ENCODE measurements around the gene SUFU.
A peak's percentile ranks its signal among the peaks of the same experiment; 100 is the strongest.

The SUFU gene

GRCh38 chr10:102669206-102670064 lies 165.7 kb downstream of the SUFU start:
- TF ChIP-seq POLR2A (IDR thresholded peaks at IDR 0.05; ENCODE audit: low read depth, low read length) (no peak), TAF1 (IDR thresholded peaks at IDR 0.05; ENCODE audit: borderline replicate concordance, low read depth, low read length) (no peak), POLR2AphosphoS5 (IDR thresholded peaks at IDR 0.05; ENCODE audit: low read depth, low read length) (no peak)
- FAIRE-seq (no peak), DNase-seq (ENCODE audit: insufficient read length) (no peak)

GRCh38 chr10:102670065-102670670 lies 166.4 kb downstream of the SUFU start:
- DNase-seq (ENCODE audit: insufficient read length) = no peak
- no peak for TF ChIP-seq TAF1 (IDR thresholded peaks at IDR 0.05; ENCODE audit: borderline replicate concordance, low read depth, low read length)
- no peak for TF ChIP-seq POLR2AphosphoS5 (IDR thresholded peaks at IDR 0.05; ENCODE audit: low read depth, low read length)
- TF ChIP-seq POLR2A (IDR thresholded peaks at IDR 0.05; ENCODE audit: low read depth, low read length) = no peak
- FAIRE-seq = no peak

DNA sequence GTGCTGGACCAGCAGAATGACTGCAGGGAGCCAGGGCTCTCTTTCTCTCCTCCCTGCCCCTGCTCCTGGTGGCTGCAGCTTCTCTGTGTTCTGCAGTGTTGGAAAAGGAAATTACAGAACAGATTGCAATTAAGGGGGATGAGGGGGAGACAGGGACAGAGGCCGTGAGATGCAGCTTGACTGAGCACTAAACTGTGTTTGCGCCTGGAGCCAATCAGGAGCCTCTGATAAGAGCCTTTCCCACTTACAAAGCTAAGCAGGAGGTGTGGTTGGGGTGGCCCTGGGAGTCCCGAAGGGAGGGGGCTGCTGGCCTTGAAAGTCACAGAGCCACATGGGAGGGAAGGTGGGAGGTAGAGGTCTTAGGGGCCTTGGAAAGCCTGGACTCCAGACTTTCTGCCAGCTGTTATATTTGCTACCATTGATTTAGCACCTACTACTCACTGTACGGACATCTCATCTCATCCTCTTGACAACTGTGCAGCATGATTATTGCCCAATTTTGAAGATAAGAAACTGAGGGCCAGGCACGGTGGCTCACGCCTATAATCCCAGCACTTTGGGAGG lies 167.2 kb downstream of the SUFU start:
- DNase-seq (ENCODE audit: insufficient read length) = no peak
- TF ChIP-seq POLR2AphosphoS5 (IDR thresholded peaks at IDR 0.05; ENCODE audit: low read depth, low read length) (no peak), POLR2A (IDR thresholded peaks at IDR 0.05; ENCODE audit: low read depth, low read length) (no peak), TAF1 (IDR thresholded peaks at IDR 0.05; ENCODE audit: borderline replicate concordance, low read depth, low read length) (no peak)
- FAIRE-seq = no peak

GRCh38 chr10:102673236-102673818 lies 169.6 kb downstream of the SUFU start:
- no peak for DNase-seq (ENCODE audit: insufficient read length)
- no peak for TF ChIP-seq TAF1 (IDR thresholded peaks at IDR 0.05; ENCODE audit: borderline replicate concordance, low read depth, low read length)
- TF ChIP-seq POLR2A (IDR thresholded peaks at IDR 0.05; ENCODE audit: low read depth, low read length) = no peak
- no peak for TF ChIP-seq POLR2AphosphoS5 (IDR thresholded peaks at IDR 0.05; ENCODE audit: low read depth, low read length)
- FAIRE-seq = no peak

GRCh38 chr10:102673819-102674511 lies 170.2 kb downstream of the SUFU start:
- FAIRE-seq = no peak
- no peak for DNase-seq (ENCODE audit: insufficient read length)
- TF ChIP-seq POLR2AphosphoS5 (IDR thresholded peaks at IDR 0.05; ENCODE audit: low read depth, low read length) (no peak), POLR2A (IDR thresholded peaks at IDR 0.05; ENCODE audit: low read depth, low read length) (no peak), TAF1 (IDR thresholded peaks at IDR 0.05; ENCODE audit: borderline replicate concordance, low read depth, low read length) (no peak)

- no peak for DNase-seq (ENCODE audit: insufficient read length)
- no peak for TF ChIP-seq TAF1 (IDR thresholded peaks at IDR 0.05; ENCODE audit: borderline replicate concordance, low read depth, low read length)
- TF ChIP-seq POLR2AphosphoS5 (IDR thresholded peaks at IDR 0.05; ENCODE audit: low read depth, low read length) = no peak
- no peak for TF ChIP-seq POLR2A (IDR thresholded peaks at IDR 0.05; ENCODE audit: low read depth, low read length)
- no peak for FAIRE-seq
These were observed 170.8 kb downstream of the SUFU start for GRCh38 chr10:102674566-102674965.

GRCh38 chr10:102675011-102675665 lies 171.4 kb downstream of the SUFU start:
- DNase-seq (ENCODE audit: insufficient read length) = no peak
- TF ChIP-seq POLR2AphosphoS5 (IDR thresholded peaks at IDR 0.05; ENCODE audit: low read depth, low read length) = no peak
- TF ChIP-seq POLR2A (IDR thresholded peaks at IDR 0.05; ENCODE audit: low read depth, low read length) = no peak
- no peak for TF ChIP-seq TAF1 (IDR thresholded peaks at IDR 0.05; ENCODE audit: borderline replicate concordance, low read depth, low read length)
- FAIRE-seq = no peak

- DNase-seq (ENCODE audit: insufficient read length) (no peak), FAIRE-seq (peak; percentile 5)
- TF ChIP-seq TAF1 (IDR thresholded peaks at IDR 0.05; ENCODE audit: borderline replicate concordance, low read depth, low read length) (no peak), POLR2AphosphoS5 (IDR thresholded peaks at IDR 0.05; ENCODE audit: low read depth, low read length) (no peak), POLR2A (IDR thresholded peaks at IDR 0.05; ENCODE audit: low read depth, low read length) (no peak)
These were observed 172.1 kb downstream of the SUFU start for GRCh38 chr10:102675666-102676533.

DNA sequence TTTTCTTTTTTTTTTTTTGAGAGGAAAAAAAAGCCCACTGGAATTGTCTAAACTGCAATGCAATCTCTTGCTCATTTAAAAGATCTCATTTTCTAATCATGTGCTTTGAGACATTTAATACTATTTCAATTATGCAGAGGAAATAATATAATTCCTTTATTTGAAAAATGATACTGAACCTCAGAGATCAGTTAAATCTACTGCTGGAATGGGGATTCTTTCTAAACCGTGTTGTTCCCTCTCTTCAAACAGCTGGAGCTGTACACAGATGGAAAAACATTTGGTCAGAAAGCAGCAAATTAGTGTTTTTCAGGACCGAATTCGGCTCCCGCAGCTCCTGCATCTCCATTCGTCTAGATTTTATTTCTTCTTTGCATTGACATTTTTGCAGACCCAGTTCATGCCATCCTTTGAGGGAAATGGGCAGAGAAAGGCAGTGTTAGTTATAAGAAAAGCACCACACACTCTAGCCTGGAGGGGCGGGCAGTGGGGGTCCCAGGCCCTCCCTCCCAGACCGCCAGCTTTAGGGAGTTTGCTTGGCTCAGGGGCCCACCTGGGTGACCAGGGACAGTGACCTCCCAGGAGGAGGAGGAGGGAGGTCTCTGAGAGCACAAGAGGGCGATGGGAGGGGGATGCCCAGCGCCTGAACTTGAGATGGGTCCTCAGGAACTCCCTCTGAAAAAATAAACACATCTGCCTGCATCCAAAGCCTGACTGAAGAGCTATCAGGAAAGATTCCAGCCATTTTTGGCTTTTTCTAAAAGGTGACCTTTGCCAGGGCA lies 173.0 kb downstream of the SUFU start:
- no peak for FAIRE-seq

More for the DNA sequence above, 173.0 kb downstream of the SUFU start:
- no peak for DNase-seq (ENCODE audit: insufficient read length)
- TF ChIP-seq TAF1 (IDR thresholded peaks at IDR 0.05; ENCODE audit: borderline replicate concordance, low read depth, low read length) = no peak
- TF ChIP-seq POLR2A (IDR thresholded peaks at IDR 0.05; ENCODE audit: low read depth, low read length) = no peak
- no peak for TF ChIP-seq POLR2AphosphoS5 (IDR thresholded peaks at IDR 0.05; ENCODE audit: low read depth, low read length)
